ENCODE data around the gene COPZ1.

COPZ1 gene

GRCh38 chr12:54359762-54360351 lies 34.9 kb downstream of the COPZ1 start:
- peak; percentile 27 for DNase-seq (ENCODE audit: low read depth)

- DNase-seq (ENCODE audit: low read depth) = peak; percentile 84
Observed at GRCh38 chr12:54360717-54361456, 36.0 kb downstream of the COPZ1 start.

GRCh38 chr12:54363047-54363446 lies 38.1 kb downstream of the COPZ1 start:
- no peak for DNase-seq (ENCODE audit: low read depth)

- no peak for DNase-seq (ENCODE audit: low read depth)
Observed at GRCh38 chr12:54363618-54364017, 38.7 kb downstream of the COPZ1 start.

- no peak for DNase-seq (ENCODE audit: low read depth)
Observed at GRCh38 chr12:54364413-54364812, 39.5 kb downstream of the COPZ1 start, which contains the start of gene GPR84. Gene GPR84 (minus strand): TSS chr12:54364486. CDS start chr12:54363851, 635 bp downstream.

- DNase-seq (ENCODE audit: low read depth) = no peak
Observed at GRCh38 chr12:54368025-54368708, 43.2 kb downstream of the COPZ1 start.

GRCh38 chr12:54368709-54369596 lies 44.0 kb downstream of the COPZ1 start:
- peak; percentile 93 for DNase-seq (ENCODE audit: low read depth)

GRCh38 chr12:54369597-54370131 lies 44.7 kb downstream of the COPZ1 start:
- DNase-seq (ENCODE audit: low read depth) = peak; percentile 20

GRCh38 chr12:54370171-54370730 lies 45.3 kb downstream of the COPZ1 start:
- peak; percentile 91 for DNase-seq (ENCODE audit: low read depth)

- no peak for DNase-seq (ENCODE audit: low read depth)
Observed at GRCh38 chr12:54371328-54372112, 46.6 kb downstream of the COPZ1 start.

- no peak for DNase-seq (ENCODE audit: low read depth)
Observed at GRCh38 chr12:54372113-54372806, 47.3 kb downstream of the COPZ1 start.

GRCh38 chr12:54373649-54374561 lies 49.0 kb downstream of the COPZ1 start:
- DNase-seq (ENCODE audit: low read depth) = peak; percentile 43

- DNase-seq (ENCODE audit: low read depth) = no peak
Observed at GRCh38 chr12:54374562-54375258, 49.8 kb downstream of the COPZ1 start.

- DNase-seq (ENCODE audit: low read depth) = no peak
Observed at GRCh38 chr12:54375259-54375579, 50.3 kb downstream of the COPZ1 start.

GRCh38 chr12:54376596-54376995 lies 51.7 kb downstream of the COPZ1 start:
- no peak for DNase-seq (ENCODE audit: low read depth)

GRCh38 chr12:54377007-54377406 lies 52.1 kb downstream of the COPZ1 start:
- DNase-seq (ENCODE audit: low read depth) = no peak

- DNase-seq (ENCODE audit: low read depth) = no peak
Observed at GRCh38 chr12:54377797-54378515, 53.0 kb downstream of the COPZ1 start.
